NCI-H2171 treated with DMSO at 0.1 percent for 48 hours (cell line): ENCODE results near the gene ADGRG3.

Experiments used
- DNase-seq: peaks from one replicate; lab custom pipeline; 2025; lab: John Stamatoyannopoulos, UW

Gene ADGRG3

DNA sequence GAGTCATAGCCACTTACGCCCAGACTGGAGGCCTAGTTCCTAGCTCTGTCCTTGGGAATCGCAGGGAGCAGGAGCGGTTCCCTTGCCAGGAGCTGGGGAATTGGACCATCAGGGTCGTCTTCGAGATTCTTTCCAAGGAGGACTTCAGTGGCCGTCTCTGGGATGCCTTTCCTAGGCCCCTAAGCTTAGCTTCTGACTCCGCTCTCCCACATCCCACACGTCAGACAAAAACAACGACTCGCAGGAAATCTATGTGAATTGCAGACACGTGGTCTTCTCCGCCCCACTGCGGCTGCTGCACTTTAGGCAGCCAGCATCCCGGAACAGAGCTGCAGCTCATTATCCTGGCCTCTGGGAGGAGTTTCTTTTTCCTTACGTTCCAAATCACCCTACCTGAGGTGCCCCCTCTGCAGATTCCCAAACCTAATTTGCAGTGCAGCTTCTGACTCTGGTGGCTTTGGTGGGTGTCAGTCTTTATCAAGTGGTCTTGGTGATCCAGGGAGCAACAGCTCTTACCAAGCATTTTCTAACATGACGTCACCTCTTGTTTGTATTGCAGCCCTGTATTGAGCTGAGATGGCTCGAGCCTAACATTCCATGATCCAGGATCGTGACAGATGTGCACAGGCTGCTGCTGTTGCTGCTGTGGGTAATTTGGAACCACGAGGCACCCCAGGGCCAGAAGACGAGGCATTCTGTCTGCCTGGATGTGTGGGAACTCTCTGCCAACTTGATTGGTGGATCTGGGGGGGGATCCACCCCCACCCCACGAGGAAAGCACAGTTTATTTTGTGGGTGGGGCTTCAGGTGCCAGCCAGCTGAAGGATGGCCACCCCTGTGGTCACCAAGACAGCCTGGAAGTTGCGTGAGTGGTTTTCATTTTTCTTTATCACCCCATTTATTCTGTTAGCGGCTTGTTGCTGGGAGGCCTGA lies 68.6 kb downstream of the ADGRG3 start:
- peak; percentile 79 for DNase-seq

GRCh38 chr16:57738844-57739243 lies 70.7 kb downstream of the ADGRG3 start:
- DNase-seq: no peak
